Fibroblast of lung (primary cell): ENCODE measurements around the gene DYSF. TPM values are rescaled to one million over a fixed set of nuclear protein-coding genes. Genes with fewer than 3 reads are reported as not detected.

Experiments
- DNase-seq, 2 donors: peaks; one replicate each; pipeline versions ENCODE4 v3.0.0 to v3.0.0-alpha.2; 2010; ENCODE audit warnings: low read depth in 2 of 2
- H2AFZ ChIP-seq: 2 replicates; pipeline ENCODE4 v1.5.1; 2012; ENCODE audit warnings: low read length, control low read depth, inconsistent platforms
- H3K27ac ChIP-seq: 2 replicates; pipeline ENCODE4 v1.5.1; 2011; ENCODE audit warnings: low read length, control low read depth; ENCODE audit not compliant: insufficient read depth
- H3K27me3 ChIP-seq: 2 replicates; pipeline ENCODE4 v1.5.1; 2011; ENCODE audit warnings: mild to moderate bottlenecking, low read length; ENCODE audit not compliant: control insufficient read depth, insufficient read depth
- H3K36me3 ChIP-seq: 2 replicates; pipeline ENCODE4 v1.5.1; 2011; ENCODE audit warnings: low read length; ENCODE audit not compliant: control insufficient read depth, insufficient read depth
- H3K4me1 ChIP-seq: 2 replicates; pipeline ENCODE4 v1.5.1; 2011; ENCODE audit warnings: low read length; ENCODE audit not compliant: control insufficient read depth, insufficient read depth; ENCODE audit errors: extremely low read depth
- H3K4me2 ChIP-seq: 2 replicates; pipeline ENCODE4 v1.5.1; 2011; ENCODE audit warnings: low read length, control low read depth; ENCODE audit not compliant: insufficient read depth; ENCODE audit errors: extremely low read depth
- H3K4me3 ChIP-seq, 4 experiments: fragments of 200-600 bp in 1 of 4; sonication (generic) in 1 of 4; replicated peaks in 1 of 4; 2 replicates each; pipeline ENCODE4 v1.5.1; 2011 to 2016; ENCODE audit warnings: low read length in 4 of 4, low read depth in 3 of 4, mild to moderate bottlenecking in 3 of 4, control low read depth in 2 of 4, inconsistent platforms in 1 of 4, mixed read lengths in 1 of 4; ENCODE audit not compliant: insufficient read depth in 1 of 4; ENCODE audit errors: control extremely low read depth in 1 of 4
- H3K79me2 ChIP-seq: 2 replicates; pipeline ENCODE4 v1.5.1; 2012; ENCODE audit warnings: mild to moderate bottlenecking, low read length, inconsistent platforms; ENCODE audit not compliant: control insufficient read depth, insufficient read depth
- H3K9ac ChIP-seq: 2 replicates; pipeline ENCODE4 v1.5.1; 2011; ENCODE audit warnings: mild to moderate bottlenecking, low read length, control low read depth; ENCODE audit not compliant: insufficient read depth
- H3K9me3 ChIP-seq: 2 replicates; pipeline ENCODE4 v1.5.1; 2012; ENCODE audit warnings: low read depth, low read length; ENCODE audit not compliant: control insufficient read depth, insufficient read depth
- H4K20me1 ChIP-seq: 2 replicates; pipeline ENCODE4 v1.5.1; 2011; ENCODE audit warnings: low read length; ENCODE audit not compliant: control insufficient read depth, insufficient read depth; ENCODE audit errors: extremely low read depth
- EZH2 ChIP-seq: IDR thresholded peaks from 2 replicates; pipeline ENCODE4 v1.5.1; 2012; ENCODE audit warnings: low read length, control low read depth, mild to moderate bottlenecking; ENCODE audit errors: missing control alignments
- polyA plus RNA-seq, 2 donors: library from polyadenylated mRNA; depleted of rRNA in 1 of 2; stranded (reverse) in 1 of 2; unstranded in 1 of 2; fragments of >200 nt; gene quantifications; 2 replicates each; pipeline ENCODE4 v1.2.1, GENCODE V29; 2011 to 2012; ENCODE audit warnings: missing spikeins in 1 of 2
- total RNA-seq: library from RNA; depleted of rRNA; stranded (reverse); fragments of >200 nt; gene quantifications from 2 replicates; pipeline ENCODE4 v1.2.1, GENCODE V29; 2014
- TF ChIP-seq, protein P1 (sequence below), 2 donors: IDR thresholded peaks in 1 of 2; conservative IDR thresholded peaks in 1 of 2; 1 replicate in 1 of 2; 2 replicates in 1 of 2; pipeline ENCODE4 v1.5.1; 2011 to 2012; ENCODE audit warnings: low read length in 2 of 2, control low read depth in 1 of 2, inconsistent platforms in 1 of 2, low read depth in 1 of 2, mild to moderate bottlenecking in 1 of 2

DYSF gene
- total and polyA plus RNA-seq, 2 donors (not counting 1 experiment from before 2014, with no cell fraction given), result under 0.01 to 0.67 TPM

DNA sequence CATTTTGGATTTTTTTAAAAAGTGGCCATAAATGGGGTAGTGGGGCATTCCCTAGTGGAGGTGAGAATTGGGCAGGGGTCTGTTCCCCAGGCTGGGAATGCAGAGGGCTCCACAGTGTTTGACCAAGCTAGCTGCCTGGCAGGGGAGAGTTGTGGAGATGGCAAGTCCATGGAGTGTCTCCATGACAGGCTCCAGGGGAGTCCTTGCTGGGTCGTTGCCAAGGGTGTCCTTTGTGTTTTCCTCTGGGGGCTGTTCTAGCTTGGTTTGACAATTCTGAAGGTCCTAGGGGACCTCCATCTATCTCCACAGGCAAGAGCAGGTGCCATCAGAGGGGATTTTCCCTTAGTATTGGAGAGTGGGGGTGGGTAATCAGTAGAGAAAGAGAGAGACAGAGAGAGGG lies 265.3 kb downstream of the DYSF start:
- H3K4me1 ChIP-seq, result peaks cover 14% of the 10 kb centered on the region

DNA sequence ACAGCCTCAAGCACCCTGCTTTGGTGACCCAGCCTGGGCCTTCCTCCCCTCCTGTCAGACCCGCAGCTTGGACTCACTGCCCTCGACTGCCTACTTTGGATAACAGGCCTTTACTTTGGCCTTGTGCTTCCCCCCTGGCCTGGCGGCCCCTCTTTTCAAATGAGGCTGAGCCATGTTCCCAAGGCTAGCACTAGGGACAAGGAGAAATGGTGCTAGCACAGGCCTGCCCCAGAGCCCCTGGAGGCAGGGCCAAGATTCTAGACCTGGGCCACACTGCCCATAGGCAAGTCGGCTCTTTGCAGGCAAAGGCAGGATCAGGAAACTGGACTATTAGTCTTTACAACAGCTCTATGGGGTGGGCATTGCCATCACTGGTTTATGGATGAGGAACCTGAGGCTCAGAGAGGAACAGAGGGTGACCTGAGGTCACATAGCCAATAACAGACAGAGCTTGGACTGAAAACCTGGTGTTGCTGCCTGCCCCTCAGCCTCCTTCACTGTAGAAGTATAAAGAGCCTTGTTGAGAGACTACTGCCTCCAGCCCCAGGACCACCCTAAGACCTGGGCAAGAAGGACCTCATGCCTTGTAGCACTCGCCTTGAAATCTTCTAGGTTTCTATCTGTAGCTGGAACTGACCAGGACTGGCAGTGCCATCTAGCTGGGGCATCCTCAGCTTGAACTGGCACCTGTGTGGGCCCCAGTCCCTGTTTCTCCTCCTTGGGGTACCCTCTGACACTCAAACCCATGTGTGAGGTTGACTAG lies 266.3 kb downstream of the DYSF start:
- DNase-seq, result no peak
- Histone ChIP-seq H3K4me3 (no peak overlapping the region), H3K9me3 (no peaks in the 10 kb centered on the region), H3K27me3 (peaks cover 6% of the 10 kb centered on the region), H3K27ac (no peak overlapping the region), H3K4me1 (peaks cover 5% of the 10 kb centered on the region), H3K4me2 (no peak overlapping the region), H3K9ac (no peak overlapping the region), H2AFZ (no peak overlapping the region), H3K36me3 (no peaks in the 10 kb centered on the region), H4K20me1 (no peaks in the 10 kb centered on the region), H3K79me2 (no peaks in the 10 kb centered on the region)
- no peak for TF ChIP-seq EZH2
- TF ChIP-seq, protein P1, sequence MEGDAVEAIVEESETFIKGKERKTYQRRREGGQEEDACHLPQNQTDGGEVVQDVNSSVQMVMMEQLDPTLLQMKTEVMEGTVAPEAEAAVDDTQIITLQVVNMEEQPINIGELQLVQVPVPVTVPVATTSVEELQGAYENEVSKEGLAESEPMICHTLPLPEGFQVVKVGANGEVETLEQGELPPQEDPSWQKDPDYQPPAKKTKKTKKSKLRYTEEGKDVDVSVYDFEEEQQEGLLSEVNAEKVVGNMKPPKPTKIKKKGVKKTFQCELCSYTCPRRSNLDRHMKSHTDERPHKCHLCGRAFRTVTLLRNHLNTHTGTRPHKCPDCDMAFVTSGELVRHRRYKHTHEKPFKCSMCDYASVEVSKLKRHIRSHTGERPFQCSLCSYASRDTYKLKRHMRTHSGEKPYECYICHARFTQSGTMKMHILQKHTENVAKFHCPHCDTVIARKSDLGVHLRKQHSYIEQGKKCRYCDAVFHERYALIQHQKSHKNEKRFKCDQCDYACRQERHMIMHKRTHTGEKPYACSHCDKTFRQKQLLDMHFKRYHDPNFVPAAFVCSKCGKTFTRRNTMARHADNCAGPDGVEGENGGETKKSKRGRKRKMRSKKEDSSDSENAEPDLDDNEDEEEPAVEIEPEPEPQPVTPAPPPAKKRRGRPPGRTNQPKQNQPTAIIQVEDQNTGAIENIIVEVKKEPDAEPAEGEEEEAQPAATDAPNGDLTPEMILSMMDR (conservative IDR thresholded peaks at IDR 0.05 in 1 of 2, IDR thresholded peaks at IDR 0.05 in 1 of 2; ENCODE audit: low read depth in 1 of 2, low read length in 2 of 2), result no peak

More for the DNA sequence above, 265.3 kb downstream of the DYSF start:
- no peaks in the 10 kb centered on the region for H3K79me2 ChIP-seq
- no peak overlapping the region for H3K27ac ChIP-seq
- peaks cover 6% of the 10 kb centered on the region for H3K27me3 ChIP-seq
- H4K20me1 ChIP-seq, result no peaks in the 10 kb centered on the region
- no peaks in the 10 kb centered on the region for H3K36me3 ChIP-seq
- H3K4me3 ChIP-seq, result no peak overlapping the region
- DNase-seq, result no peak
- TF ChIP-seq EZH2, result no peak
- TF ChIP-seq, protein P1 (conservative IDR thresholded peaks at IDR 0.05 in 1 of 2, IDR thresholded peaks at IDR 0.05 in 1 of 2; ENCODE audit: low read depth in 1 of 2, low read length in 2 of 2), result no peak
- no peak overlapping the region for H2AFZ ChIP-seq
- H3K9ac ChIP-seq, result no peak overlapping the region
- H3K9me3 ChIP-seq, result no peaks in the 10 kb centered on the region
- H3K4me2 ChIP-seq, result no peak overlapping the region

DNA sequence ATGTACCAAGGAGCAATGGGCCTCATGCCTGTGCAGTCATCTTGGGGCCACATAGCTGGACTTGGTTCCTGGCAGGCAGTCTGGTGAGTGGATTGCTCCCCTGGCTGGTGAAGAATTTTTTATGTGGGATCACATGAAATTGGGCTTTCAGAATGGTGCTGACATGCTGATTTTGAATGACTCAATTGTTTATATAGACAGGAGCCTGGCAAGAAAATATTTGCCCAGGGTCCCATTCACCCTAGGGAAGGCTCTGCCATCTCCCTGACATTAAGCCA lies 266.9 kb downstream of the DYSF start:
- Histone ChIP-seq H4K20me1 (no peaks in the 10 kb centered on the region), H3K9me3 (no peaks in the 10 kb centered on the region), H3K36me3 (no peaks in the 10 kb centered on the region), H3K27ac (no peak overlapping the region), H3K27me3 (peaks cover 6% of the 10 kb centered on the region), H3K4me1 (peaks cover 4% of the 10 kb centered on the region), H3K4me3 (no peak overlapping the region), H2AFZ (no peak overlapping the region), H3K4me2 (no peak overlapping the region), H3K79me2 (no peaks in the 10 kb centered on the region), H3K9ac (no peak overlapping the region)
- no peak for DNase-seq
- TF ChIP-seq, protein P1 (conservative IDR thresholded peaks at IDR 0.05 in 1 of 2, IDR thresholded peaks at IDR 0.05 in 1 of 2; ENCODE audit: low read depth in 1 of 2, low read length in 2 of 2), result no peak
- TF ChIP-seq EZH2, result no peak
